Fibroblast of lung (primary cell): ENCODE results near the gene CRTAC1. TPM values are rescaled to one million over a fixed set of nuclear protein-coding genes. Genes with fewer than 3 reads are reported as not detected.
A peak's percentile ranks its signal among the peaks of the same experiment; 100 is the strongest.

ENCODE experiments used
- DNase-seq, 2 donors: peaks; one replicate each; pipeline versions ENCODE4 v3.0.0 to v3.0.0-alpha.2; 2010; ENCODE audit warnings: low read depth in 2 of 2
- H2AFZ ChIP-seq: 2 replicates; pipeline ENCODE4 v1.5.1; 2012; ENCODE audit warnings: low read length, control low read depth, inconsistent platforms
- H3K27ac ChIP-seq: 2 replicates; pipeline ENCODE4 v1.5.1; 2011; ENCODE audit warnings: low read length, control low read depth; ENCODE audit not compliant: insufficient read depth
- H3K27me3 ChIP-seq: 2 replicates; pipeline ENCODE4 v1.5.1; 2011; ENCODE audit warnings: mild to moderate bottlenecking, low read length; ENCODE audit not compliant: control insufficient read depth, insufficient read depth
- H3K36me3 ChIP-seq: 2 replicates; pipeline ENCODE4 v1.5.1; 2011; ENCODE audit warnings: low read length; ENCODE audit not compliant: control insufficient read depth, insufficient read depth
- H3K4me1 ChIP-seq: 2 replicates; pipeline ENCODE4 v1.5.1; 2011; ENCODE audit warnings: low read length; ENCODE audit not compliant: control insufficient read depth, insufficient read depth; ENCODE audit errors: extremely low read depth
- H3K4me2 ChIP-seq: 2 replicates; pipeline ENCODE4 v1.5.1; 2011; ENCODE audit warnings: low read length, control low read depth; ENCODE audit not compliant: insufficient read depth; ENCODE audit errors: extremely low read depth
- H3K4me3 ChIP-seq, 4 experiments: fragments of 200-600 bp in 1 of 4; sonication (generic) in 1 of 4; replicated peaks in 1 of 4; 2 replicates each; pipeline ENCODE4 v1.5.1; 2011 to 2016; ENCODE audit warnings: low read length in 4 of 4, low read depth in 3 of 4, mild to moderate bottlenecking in 3 of 4, control low read depth in 2 of 4, inconsistent platforms in 1 of 4, mixed read lengths in 1 of 4; ENCODE audit not compliant: insufficient read depth in 1 of 4; ENCODE audit errors: control extremely low read depth in 1 of 4
- H3K79me2 ChIP-seq: 2 replicates; pipeline ENCODE4 v1.5.1; 2012; ENCODE audit warnings: mild to moderate bottlenecking, low read length, inconsistent platforms; ENCODE audit not compliant: control insufficient read depth, insufficient read depth
- H3K9ac ChIP-seq: 2 replicates; pipeline ENCODE4 v1.5.1; 2011; ENCODE audit warnings: mild to moderate bottlenecking, low read length, control low read depth; ENCODE audit not compliant: insufficient read depth
- H3K9me3 ChIP-seq: 2 replicates; pipeline ENCODE4 v1.5.1; 2012; ENCODE audit warnings: low read depth, low read length; ENCODE audit not compliant: control insufficient read depth, insufficient read depth
- H4K20me1 ChIP-seq: 2 replicates; pipeline ENCODE4 v1.5.1; 2011; ENCODE audit warnings: low read length; ENCODE audit not compliant: control insufficient read depth, insufficient read depth; ENCODE audit errors: extremely low read depth
- EZH2 ChIP-seq: IDR thresholded peaks from 2 replicates; pipeline ENCODE4 v1.5.1; 2012; ENCODE audit warnings: low read length, control low read depth, mild to moderate bottlenecking; ENCODE audit errors: missing control alignments
- polyA plus RNA-seq, 2 donors: library from polyadenylated mRNA; depleted of rRNA in 1 of 2; stranded (reverse) in 1 of 2; unstranded in 1 of 2; fragments of >200 nt; gene quantifications; 2 replicates each; pipeline ENCODE4 v1.2.1, GENCODE V29; 2011 to 2012; ENCODE audit warnings: missing spikeins in 1 of 2
- total RNA-seq: library from RNA; depleted of rRNA; stranded (reverse); fragments of >200 nt; gene quantifications from 2 replicates; pipeline ENCODE4 v1.2.1, GENCODE V29; 2014
- TF ChIP-seq, protein P1 (sequence below), 2 donors: IDR thresholded peaks in 1 of 2; conservative IDR thresholded peaks in 1 of 2; 1 replicate in 1 of 2; 2 replicates in 1 of 2; pipeline ENCODE4 v1.5.1; 2011 to 2012; ENCODE audit warnings: low read length in 2 of 2, control low read depth in 1 of 2, inconsistent platforms in 1 of 2, low read depth in 1 of 2, mild to moderate bottlenecking in 1 of 2

Gene CRTAC1
- total and polyA plus RNA-seq, 2 donors (not counting 1 experiment from before 2014, with no cell fraction given), result not detected

DNA sequence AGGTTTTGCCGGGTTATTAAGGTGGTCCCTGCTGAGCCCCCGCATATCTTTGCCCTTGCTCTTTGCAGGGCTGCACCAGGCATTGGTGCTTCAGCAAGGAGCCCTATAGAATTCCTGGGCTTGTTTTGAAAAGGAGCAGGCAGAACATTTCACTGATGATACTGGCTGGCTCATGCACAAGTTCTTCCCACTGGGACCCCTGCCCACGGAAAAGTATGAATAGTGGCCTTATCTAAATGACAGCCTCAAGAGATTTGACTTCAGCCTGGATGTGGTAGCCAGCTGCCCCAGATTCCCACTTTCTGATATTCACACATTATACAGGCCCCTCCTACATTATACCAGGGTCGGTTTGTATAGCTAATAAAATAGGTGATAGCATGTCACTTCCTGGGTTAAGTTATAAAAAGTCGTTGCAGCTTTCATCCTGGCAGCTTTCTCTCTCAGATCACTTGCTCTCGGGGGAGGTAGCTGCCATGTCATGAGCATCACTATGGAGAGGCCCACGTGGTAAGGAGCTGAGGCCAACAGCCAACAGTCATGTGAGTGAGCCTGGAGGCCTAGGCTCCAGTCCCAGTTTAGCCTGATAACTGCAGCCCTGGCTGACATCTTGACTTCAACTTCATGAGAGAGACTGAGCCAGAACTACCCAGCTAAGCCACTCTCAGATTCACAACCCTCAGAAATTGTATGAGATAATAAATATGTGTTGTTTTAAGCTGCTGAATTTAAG lies 16.8 kb upstream of the CRTAC1 start:
- Histone ChIP-seq H3K4me3 (no peak overlapping the region), H3K4me1 (no peaks in the 10 kb centered on the region), H3K79me2 (no peaks in the 10 kb centered on the region), H4K20me1 (no peaks in the 10 kb centered on the region), H3K36me3 (no peaks in the 10 kb centered on the region), H3K27ac (no peak overlapping the region), H2AFZ (no peak overlapping the region), H3K9me3 (no peaks in the 10 kb centered on the region), H3K9ac (no peak overlapping the region), H3K27me3 (peaks cover 5% of the 10 kb centered on the region), H3K4me2 (no peak overlapping the region)
- TF ChIP-seq EZH2, result no peak
- TF ChIP-seq, protein P1, sequence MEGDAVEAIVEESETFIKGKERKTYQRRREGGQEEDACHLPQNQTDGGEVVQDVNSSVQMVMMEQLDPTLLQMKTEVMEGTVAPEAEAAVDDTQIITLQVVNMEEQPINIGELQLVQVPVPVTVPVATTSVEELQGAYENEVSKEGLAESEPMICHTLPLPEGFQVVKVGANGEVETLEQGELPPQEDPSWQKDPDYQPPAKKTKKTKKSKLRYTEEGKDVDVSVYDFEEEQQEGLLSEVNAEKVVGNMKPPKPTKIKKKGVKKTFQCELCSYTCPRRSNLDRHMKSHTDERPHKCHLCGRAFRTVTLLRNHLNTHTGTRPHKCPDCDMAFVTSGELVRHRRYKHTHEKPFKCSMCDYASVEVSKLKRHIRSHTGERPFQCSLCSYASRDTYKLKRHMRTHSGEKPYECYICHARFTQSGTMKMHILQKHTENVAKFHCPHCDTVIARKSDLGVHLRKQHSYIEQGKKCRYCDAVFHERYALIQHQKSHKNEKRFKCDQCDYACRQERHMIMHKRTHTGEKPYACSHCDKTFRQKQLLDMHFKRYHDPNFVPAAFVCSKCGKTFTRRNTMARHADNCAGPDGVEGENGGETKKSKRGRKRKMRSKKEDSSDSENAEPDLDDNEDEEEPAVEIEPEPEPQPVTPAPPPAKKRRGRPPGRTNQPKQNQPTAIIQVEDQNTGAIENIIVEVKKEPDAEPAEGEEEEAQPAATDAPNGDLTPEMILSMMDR (conservative IDR thresholded peaks at IDR 0.05 in 1 of 2, IDR thresholded peaks at IDR 0.05 in 1 of 2; ENCODE audit: low read depth in 1 of 2, low read length in 2 of 2), result no peak
- DNase-seq, result no peak

GRCh38 chr10:98045785-98046389 lies 15.5 kb upstream of the CRTAC1 start:
- no peak overlapping the region for H2AFZ ChIP-seq
- H4K20me1 ChIP-seq, result no peaks in the 10 kb centered on the region
- H3K27ac ChIP-seq, result no peak overlapping the region
- no peaks in the 10 kb centered on the region for H3K79me2 ChIP-seq
- no peak overlapping the region for H3K9ac ChIP-seq
- peaks cover 5% of the 10 kb centered on the region for H3K27me3 ChIP-seq
- no peaks in the 10 kb centered on the region for H3K36me3 ChIP-seq
- no peak for TF ChIP-seq EZH2
- TF ChIP-seq, protein P1 (conservative IDR thresholded peaks at IDR 0.05 in 1 of 2, IDR thresholded peaks at IDR 0.05 in 1 of 2; ENCODE audit: low read depth in 1 of 2, low read length in 2 of 2), result peak; percentile 88 to 95
- H3K4me1 ChIP-seq, result no peaks in the 10 kb centered on the region
- DNase-seq, result peak; percentile 35 to 56
- H3K4me2 ChIP-seq, result no peak overlapping the region
- no peaks in the 10 kb centered on the region for H3K9me3 ChIP-seq
- H3K4me3 ChIP-seq, result no peak overlapping the region

- H3K79me2 ChIP-seq, result no peaks in the 10 kb centered on the region
- DNase-seq, result peak; percentile 25 to 58
- H3K27me3 ChIP-seq, result peaks cover 8% of the 10 kb centered on the region
- H3K9me3 ChIP-seq, result no peaks in the 10 kb centered on the region
- no peak overlapping the region for H3K9ac ChIP-seq
- H3K27ac ChIP-seq, result no peak overlapping the region
- H3K36me3 ChIP-seq, result no peaks in the 10 kb centered on the region
- no peak overlapping the region for H2AFZ ChIP-seq
- H3K4me3 ChIP-seq, result no peak overlapping the region
- H3K4me1 ChIP-seq, result no peaks in the 10 kb centered on the region
- H3K4me2 ChIP-seq, result no peak overlapping the region
- no peaks in the 10 kb centered on the region for H4K20me1 ChIP-seq
- TF ChIP-seq EZH2, result no peak
- TF ChIP-seq, protein P1 (conservative IDR thresholded peaks at IDR 0.05 in 1 of 2, IDR thresholded peaks at IDR 0.05 in 1 of 2; ENCODE audit: low read depth in 1 of 2, low read length in 2 of 2), result peak; percentile 67 to 79
These were observed 11.1 kb upstream of the CRTAC1 start for GRCh38 chr10:98041352-98042043.
